GM19328 (cell line): ENCODE data around the gene KIF3C.

Experiments used
- ATAC-seq: cut with Tn5 transposase; IDR thresholded peaks from one replicate; pipeline ENCODE4 v1.9.1; 2021; ENCODE audit warnings: mild to moderate bottlenecking, moderate library complexity; ENCODE audit not compliant: unreplicated experiment

KIF3C gene

GRCh38 chr2:25881764-25882163 is 100.5 kb downstream of the KIF3C start:
- no peak for ATAC-seq

GRCh38 chr2:25879133-25879730 is 103.1 kb downstream of the KIF3C start:
- ATAC-seq = no peak

GRCh38 chr2:25878361-25879132 is 103.8 kb downstream of the KIF3C start, which contains the start of gene ASXL2:
TSS of gene ASXL2 (minus strand) at chr2:25878487. CDS start at chr2:25878222, 265 bp downstream.
- peak; percentile 91 for ATAC-seq

GRCh38 chr2:25877431-25878360 is 104.6 kb downstream of the KIF3C start:
- peak; percentile 48 for ATAC-seq
